GM10248 (cell line): ENCODE data around the gene NECTIN4.

Experiments
- CTCF ChIA-PET: fragments of 300-600 bp; sonication (Branson Sonifier 250); formaldehyde crosslinking; extraction: SDS; loops from one replicate; lab custom pipeline; 2021; ENCODE audit warnings: antibody characterized with exemption; lab: Yijun Ruan, JAX
- POLR2A ChIA-PET: fragments of 350-650 bp; sonication (Branson Sonifier 250); formaldehyde crosslinking; extraction: SDS; loops from one replicate; lab custom pipeline; 2020; ENCODE audit warnings: antibody characterized with exemption; lab: Yijun Ruan, JAX
- DNase-seq: peaks from one replicate; pipeline ENCODE4 v3.0.0; 2012; ENCODE audit errors: extremely low spot score
- TF ChIP-seq, protein P1 (sequence below): IDR thresholded peaks from 2 replicates; pipeline ENCODE4 v1.5.1; 2012; ENCODE audit warnings: mild to moderate bottlenecking, low read depth; ENCODE audit errors: extremely low read depth, missing control alignments, control extremely low read depth

Gene NECTIN4

DNA sequence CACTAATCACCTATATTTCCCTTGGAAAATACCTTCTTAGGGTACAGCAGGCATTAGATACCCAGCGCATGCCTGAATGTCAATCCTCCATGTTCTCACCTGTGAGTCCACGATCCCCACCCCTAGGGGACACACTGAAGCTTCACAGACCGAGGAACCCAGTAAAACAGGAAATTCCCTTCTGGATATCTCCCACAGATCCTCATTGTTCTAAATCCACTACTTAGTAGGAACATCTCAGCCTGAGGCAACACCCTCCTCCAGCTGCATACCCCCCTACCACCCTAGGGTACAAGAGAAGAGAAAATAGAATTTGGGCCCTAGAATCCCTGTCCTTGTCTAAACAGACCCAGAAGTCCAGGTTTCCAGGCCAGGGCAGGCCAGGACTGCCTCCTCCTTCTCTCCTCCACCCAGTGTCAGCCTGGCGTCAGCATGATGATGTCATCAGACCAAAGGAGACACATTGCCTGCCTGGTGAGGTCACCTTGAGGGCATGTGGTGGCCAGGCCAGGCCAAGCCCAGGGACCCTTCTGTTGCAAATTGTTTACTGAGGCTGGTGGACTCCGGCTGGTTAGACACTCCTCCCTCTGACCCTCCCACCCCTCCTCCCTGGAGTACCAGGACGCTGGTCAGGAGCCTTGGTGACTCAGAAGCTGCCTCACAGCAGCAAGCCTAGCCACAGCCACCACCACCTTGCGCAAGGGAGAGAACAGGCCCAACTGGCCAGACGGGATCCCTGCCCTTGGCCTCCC lies 6.2 kb downstream of the NECTIN4 start:
- DNase-seq = no peak
- CTCF ChIA-PET = interaction anchor here (1.0 to 9.2 kb wide), 5 partner anchors 10 to 57 kb away, joined by 3 to 91 read pairs (median 3); partner anchors contain the start of genes ARHGAP30, DEDD and KLHDC9
- TF ChIP-seq, protein P1, sequence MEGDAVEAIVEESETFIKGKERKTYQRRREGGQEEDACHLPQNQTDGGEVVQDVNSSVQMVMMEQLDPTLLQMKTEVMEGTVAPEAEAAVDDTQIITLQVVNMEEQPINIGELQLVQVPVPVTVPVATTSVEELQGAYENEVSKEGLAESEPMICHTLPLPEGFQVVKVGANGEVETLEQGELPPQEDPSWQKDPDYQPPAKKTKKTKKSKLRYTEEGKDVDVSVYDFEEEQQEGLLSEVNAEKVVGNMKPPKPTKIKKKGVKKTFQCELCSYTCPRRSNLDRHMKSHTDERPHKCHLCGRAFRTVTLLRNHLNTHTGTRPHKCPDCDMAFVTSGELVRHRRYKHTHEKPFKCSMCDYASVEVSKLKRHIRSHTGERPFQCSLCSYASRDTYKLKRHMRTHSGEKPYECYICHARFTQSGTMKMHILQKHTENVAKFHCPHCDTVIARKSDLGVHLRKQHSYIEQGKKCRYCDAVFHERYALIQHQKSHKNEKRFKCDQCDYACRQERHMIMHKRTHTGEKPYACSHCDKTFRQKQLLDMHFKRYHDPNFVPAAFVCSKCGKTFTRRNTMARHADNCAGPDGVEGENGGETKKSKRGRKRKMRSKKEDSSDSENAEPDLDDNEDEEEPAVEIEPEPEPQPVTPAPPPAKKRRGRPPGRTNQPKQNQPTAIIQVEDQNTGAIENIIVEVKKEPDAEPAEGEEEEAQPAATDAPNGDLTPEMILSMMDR = no peak
- POLR2A ChIA-PET = no interaction called here

- ChIA-PET CTCF (interaction anchor here (0.8 to 9.2 kb wide), 7 partner anchors 9 to 305 kb away, joined by 3 to 91 read pairs (median 3); partner anchors contain the start of genes ARHGAP30, DEDD and KLHDC9), POLR2A (no interaction called here)
- TF ChIP-seq, protein P1 = no peak
- DNase-seq = no peak
Observed at GRCh38 chr1:161082483-161082882, 6.9 kb downstream of the NECTIN4 start.

GRCh38 chr1:161081519-161081918 lies 7.8 kb downstream of the NECTIN4 start:
- TF ChIP-seq, protein P1 = no peak
- POLR2A ChIA-PET = no interaction called here
- no peak for DNase-seq
- CTCF ChIA-PET = interaction anchor here (0.7 to 9.2 kb wide), 5 partner anchors 8 to 304 kb away, joined by 3 to 91 read pairs (median 6); partner anchors contain the start of genes ARHGAP30 and KLHDC9

DNA sequence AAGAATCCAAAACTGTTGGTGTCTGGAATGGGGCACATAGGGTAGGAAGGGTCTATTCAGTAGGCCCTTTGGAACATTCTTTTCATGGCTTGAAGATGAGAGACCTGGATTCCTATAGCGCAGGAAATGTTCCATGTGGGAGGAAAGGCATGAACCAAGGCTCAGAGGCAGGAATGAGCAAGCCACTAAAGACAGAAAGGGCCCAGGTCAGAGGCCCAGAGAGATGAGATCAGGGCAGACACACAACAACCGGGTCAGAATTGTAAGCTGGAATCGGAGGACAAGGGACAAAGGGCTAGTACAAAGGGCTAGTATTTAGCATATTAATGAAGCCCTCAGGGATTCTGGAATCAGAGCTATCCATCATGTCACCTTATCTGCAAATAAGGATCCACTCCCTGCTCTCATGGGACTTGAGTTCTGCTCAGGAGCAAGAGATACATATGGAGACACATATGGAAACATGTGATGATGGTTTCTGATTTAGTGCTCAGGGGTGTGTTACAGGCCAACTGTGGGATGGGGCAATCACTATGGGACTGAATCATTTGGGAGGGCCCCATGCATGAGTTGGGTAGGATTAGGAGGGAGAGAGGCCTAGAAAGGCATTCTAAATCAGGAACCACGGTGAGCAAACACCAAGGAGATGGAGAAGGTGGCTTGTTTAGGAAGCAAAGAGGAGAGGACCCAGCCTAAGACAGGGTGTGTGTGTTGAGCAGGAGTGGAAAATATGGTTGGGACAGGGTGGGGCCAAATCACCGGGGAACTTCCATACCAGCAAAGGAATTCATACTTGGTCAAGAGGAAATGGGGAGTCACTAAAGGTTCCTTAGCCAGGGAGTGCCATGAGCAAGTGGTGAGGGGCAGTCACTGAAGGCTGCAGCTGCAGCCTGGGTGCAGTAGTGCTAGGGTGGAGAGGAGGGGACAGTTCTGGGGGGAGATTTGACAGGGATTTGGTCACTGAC lies 8.6 kb downstream of the NECTIN4 start:
- no peak for DNase-seq
- POLR2A ChIA-PET = no interaction called here
- TF ChIP-seq, protein P1 = no peak
- CTCF ChIA-PET = interaction anchor here (0.7 to 9.2 kb wide), 4 partner anchors 9 to 303 kb away, joined by 3 to 91 read pairs (median 5); partner anchors contain the start of gene KLHDC9

GRCh38 chr1:161079436-161080110 lies 9.8 kb downstream of the NECTIN4 start:
- no peak for DNase-seq
- ChIA-PET CTCF (interaction anchor here (1.2 to 9.2 kb wide), 5 partner anchors 9 to 68 kb away, joined by 3 to 91 read pairs (median 3); partner anchors contain the start of genes KLHDC9 and NECTIN4), POLR2A (no interaction called here)
- TF ChIP-seq, protein P1 = no peak
